ENCODE data around the gene ALDH3B2.

GRCh38 chr11:67666303-67666645, 8.1 kb downstream of the ALDH3B2 start:
- TF ChIP-seq CTCF (IDR thresholded peaks at IDR 0.05) (no peak), POLR2A (IDR thresholded peaks at IDR 0.05) (no peak)

Data from tibial nerve (tissue), 3 donors.